ENCODE data around the gene PILRB. TPM values are rescaled to one million over a fixed set of nuclear protein-coding genes. Genes with fewer than 3 reads are reported as not detected.

Gene PILRB
- total RNA-seq, 1 donor from 2014 or later: 21.1 TPM

DNA sequence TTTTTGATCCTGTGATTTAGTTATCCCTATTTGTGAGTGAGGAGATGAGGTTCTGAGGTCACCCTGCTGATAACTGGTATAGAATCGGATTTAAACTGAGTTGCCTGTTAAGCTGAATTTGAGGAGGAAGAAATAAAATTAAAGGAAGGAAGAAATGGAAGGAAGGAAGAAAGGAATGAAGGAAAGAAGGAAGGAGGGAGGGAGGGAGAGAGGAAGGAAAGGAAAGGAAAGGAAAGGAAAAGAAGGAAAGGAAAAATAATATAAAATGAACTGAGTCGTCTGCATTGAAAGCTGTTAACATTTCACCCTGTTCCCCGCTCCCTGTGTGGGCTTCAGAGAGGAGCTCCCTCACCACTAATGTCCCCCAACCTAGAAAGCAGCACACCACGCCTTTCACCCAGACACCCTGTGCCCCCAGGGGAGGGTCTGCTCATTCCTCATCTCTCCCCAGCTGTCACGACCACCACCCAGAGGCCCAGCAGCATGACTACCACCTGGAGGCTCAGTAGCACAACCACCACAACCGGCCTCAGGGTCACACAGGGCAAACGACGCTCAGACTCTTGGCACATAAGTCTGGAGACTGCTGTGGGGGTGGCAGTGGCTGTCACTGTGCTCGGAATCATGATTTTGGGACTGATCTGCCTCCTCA lies 31.6 kb downstream of the PILRB start:
- no peak overlapping the region for H2AFZ ChIP-seq (ENCODE audit: low read depth, low read length)
- H3K4me1 ChIP-seq (ENCODE audit: insufficient read depth, low read length): no peaks in the 10 kb centered on the region
- DNase-seq (ENCODE audit: low read depth) (no peak), FAIRE-seq (no peak)
- no peak overlapping the region for H3K4me3 ChIP-seq (ENCODE audit: insufficient read depth, low read depth, low read length)
- H3K4me2 ChIP-seq (ENCODE audit: low read length): no peak overlapping the region
- H4K20me1 ChIP-seq (ENCODE audit: insufficient read depth, low read length): no peaks in the 10 kb centered on the region
- H3K36me3 ChIP-seq (ENCODE audit: insufficient read depth, low read length): no peaks in the 10 kb centered on the region
- peaks cover 36% of the 10 kb centered on the region for H3K27me3 ChIP-seq (ENCODE audit: insufficient read depth, low read length)
- no peak for TF ChIP-seq EZH2 (IDR thresholded peaks at IDR 0.05; ENCODE audit: insufficient read depth, low read length)
- TF ChIP-seq, protein P1, sequence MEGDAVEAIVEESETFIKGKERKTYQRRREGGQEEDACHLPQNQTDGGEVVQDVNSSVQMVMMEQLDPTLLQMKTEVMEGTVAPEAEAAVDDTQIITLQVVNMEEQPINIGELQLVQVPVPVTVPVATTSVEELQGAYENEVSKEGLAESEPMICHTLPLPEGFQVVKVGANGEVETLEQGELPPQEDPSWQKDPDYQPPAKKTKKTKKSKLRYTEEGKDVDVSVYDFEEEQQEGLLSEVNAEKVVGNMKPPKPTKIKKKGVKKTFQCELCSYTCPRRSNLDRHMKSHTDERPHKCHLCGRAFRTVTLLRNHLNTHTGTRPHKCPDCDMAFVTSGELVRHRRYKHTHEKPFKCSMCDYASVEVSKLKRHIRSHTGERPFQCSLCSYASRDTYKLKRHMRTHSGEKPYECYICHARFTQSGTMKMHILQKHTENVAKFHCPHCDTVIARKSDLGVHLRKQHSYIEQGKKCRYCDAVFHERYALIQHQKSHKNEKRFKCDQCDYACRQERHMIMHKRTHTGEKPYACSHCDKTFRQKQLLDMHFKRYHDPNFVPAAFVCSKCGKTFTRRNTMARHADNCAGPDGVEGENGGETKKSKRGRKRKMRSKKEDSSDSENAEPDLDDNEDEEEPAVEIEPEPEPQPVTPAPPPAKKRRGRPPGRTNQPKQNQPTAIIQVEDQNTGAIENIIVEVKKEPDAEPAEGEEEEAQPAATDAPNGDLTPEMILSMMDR (IDR thresholded peaks at IDR 0.05; ENCODE audit: insufficient read depth, low read depth, low read length): no peak
- H3K9me3 ChIP-seq (ENCODE audit: insufficient read depth, low read depth, low read length): no peaks in the 10 kb centered on the region
- no peaks in the 10 kb centered on the region for H3K79me2 ChIP-seq (ENCODE audit: insufficient read depth, low read length)
- Mint-ChIP-seq H3K27me3 (ENCODE audit: low read depth, unreplicated experiment) (peaks cover 15% of the 10 kb centered on the region), H3K9me3 (ENCODE audit: unreplicated experiment) (no peaks in the 10 kb centered on the region), H3K4me3 (ENCODE audit: unreplicated experiment) (no peak overlapping the region), H3K36me3 (ENCODE audit: low read depth, unreplicated experiment) (peaks cover 4% of the 10 kb centered on the region), H3K4me1 (ENCODE audit: low read depth, unreplicated experiment) (peaks cover 9% of the 10 kb centered on the region), H3K27ac (ENCODE audit: unreplicated experiment) (no peak overlapping the region)
- H3K27ac ChIP-seq (ENCODE audit: low read depth, low read length): no peak overlapping the region
- H3K9ac ChIP-seq (ENCODE audit: low read length): no peak overlapping the region

- peaks cover 18% of the 10 kb centered on the region for H3K27me3 Mint-ChIP-seq (ENCODE audit: low read depth, unreplicated experiment)
These were observed 32.5 kb downstream of the PILRB start for GRCh38 chr7:100390286-100391009.

More at GRCh38 chr7:100390286-100391009, 32.5 kb downstream of the PILRB start:
- FAIRE-seq (no peak), DNase-seq (ENCODE audit: low read depth) (no peak)
- Histone ChIP-seq H3K27ac (ENCODE audit: low read depth, low read length) (no peak overlapping the region), H3K36me3 (ENCODE audit: insufficient read depth, low read length) (no peaks in the 10 kb centered on the region), H3K4me2 (ENCODE audit: low read length) (no peak overlapping the region), H4K20me1 (ENCODE audit: insufficient read depth, low read length) (no peaks in the 10 kb centered on the region), H3K9me3 (ENCODE audit: insufficient read depth, low read depth, low read length) (no peaks in the 10 kb centered on the region), H3K79me2 (ENCODE audit: insufficient read depth, low read length) (no peaks in the 10 kb centered on the region), H3K27me3 (ENCODE audit: insufficient read depth, low read length) (peaks cover 41% of the 10 kb centered on the region), H3K4me3 (ENCODE audit: insufficient read depth, low read depth, low read length) (no peak overlapping the region), H3K9ac (ENCODE audit: low read length) (no peak overlapping the region), H2AFZ (ENCODE audit: low read depth, low read length) (no peak overlapping the region), H3K4me1 (ENCODE audit: insufficient read depth, low read length) (no peaks in the 10 kb centered on the region)
- Mint-ChIP-seq H3K36me3 (ENCODE audit: low read depth, unreplicated experiment) (peaks cover 4% of the 10 kb centered on the region), H3K4me3 (ENCODE audit: unreplicated experiment) (no peak overlapping the region), H3K27ac (ENCODE audit: unreplicated experiment) (no peak overlapping the region), H3K9me3 (ENCODE audit: unreplicated experiment) (no peaks in the 10 kb centered on the region), H3K4me1 (ENCODE audit: low read depth, unreplicated experiment) (peaks cover 9% of the 10 kb centered on the region)
- TF ChIP-seq EZH2 (IDR thresholded peaks at IDR 0.05; ENCODE audit: insufficient read depth, low read length): no peak
- TF ChIP-seq, protein P1 (IDR thresholded peaks at IDR 0.05; ENCODE audit: insufficient read depth, low read depth, low read length): no peak
